B cell (primary cell): ENCODE data around the gene QKI.

Source experiments
- CTCF ChIP-seq: fragments of 200-600 bp; IDR thresholded peaks from one replicate; pipeline ENCODE4 v1.8.0; 2022; ENCODE audit warnings: antibody characterized with exemption, mild to moderate bottlenecking
- EZH2 ChIP-seq: IDR thresholded peaks from 2 replicates; pipeline ENCODE4 v1.6.1; 2012; ENCODE audit warnings: borderline replicate concordance, low read depth, mild to moderate bottlenecking, moderate library complexity, low read length; ENCODE audit not compliant: insufficient read depth, poor library complexity, severe bottlenecking

GRCh38 chr6:163468738-163469137 is 54.2 kb downstream of the QKI start:
- no peak for TF ChIP-seq CTCF
- TF ChIP-seq EZH2: no peak
